RWPE1 (cell line): ENCODE results near the gene GAS7.

Experiments
- CTCF ChIA-PET: fragments of 350-600 bp; sonication (Branson Sonifier 250); formaldehyde crosslinking; extraction: SDS; loops from one replicate; lab custom pipeline; 2021; lab: Yijun Ruan, JAX
- POLR2A ChIA-PET: fragments of 400-600 bp; formaldehyde crosslinking; extraction: SDS; loops from one replicate; lab custom pipeline; 2020; ENCODE audit warnings: antibody characterized with exemption; ENCODE audit not compliant: low non-redundant PET; lab: Yijun Ruan, JAX
- DNase-seq: peaks from one replicate; pipeline ENCODE4 v3.0.0; 2012; ENCODE audit warnings: low spot score
- H3K27ac ChIP-seq: fragments of 450-650 bp; 2 replicates; pipeline ENCODE4 v1.5.1; 2017
- TF ChIP-seq, protein P1 (sequence below): fragments of 450-650 bp; conservative IDR thresholded peaks from 2 replicates; pipeline ENCODE4 v1.5.1; 2017; ENCODE audit warnings: low read depth, mild to moderate bottlenecking

Gene GAS7

DNA sequence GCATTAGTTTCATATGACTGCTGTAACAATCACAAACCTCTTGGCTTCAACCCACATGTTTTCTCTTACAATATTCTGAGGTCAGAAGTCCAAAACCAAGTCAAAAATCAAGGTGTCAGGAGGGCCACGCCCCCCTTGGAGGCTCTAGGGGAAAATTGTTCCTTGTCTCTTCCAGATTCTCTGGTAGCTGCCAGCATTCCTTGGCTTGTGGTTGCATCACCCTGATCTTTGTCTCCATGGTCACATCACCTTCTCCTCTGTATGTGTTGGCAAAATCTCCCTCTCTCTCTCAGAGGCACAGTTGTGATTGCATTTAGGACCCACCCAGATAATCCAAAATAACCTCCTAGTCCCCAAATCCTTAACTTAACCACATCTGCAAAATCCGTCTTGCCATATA is 105.8 kb downstream of the GAS7 start:
- TF ChIP-seq, protein P1, sequence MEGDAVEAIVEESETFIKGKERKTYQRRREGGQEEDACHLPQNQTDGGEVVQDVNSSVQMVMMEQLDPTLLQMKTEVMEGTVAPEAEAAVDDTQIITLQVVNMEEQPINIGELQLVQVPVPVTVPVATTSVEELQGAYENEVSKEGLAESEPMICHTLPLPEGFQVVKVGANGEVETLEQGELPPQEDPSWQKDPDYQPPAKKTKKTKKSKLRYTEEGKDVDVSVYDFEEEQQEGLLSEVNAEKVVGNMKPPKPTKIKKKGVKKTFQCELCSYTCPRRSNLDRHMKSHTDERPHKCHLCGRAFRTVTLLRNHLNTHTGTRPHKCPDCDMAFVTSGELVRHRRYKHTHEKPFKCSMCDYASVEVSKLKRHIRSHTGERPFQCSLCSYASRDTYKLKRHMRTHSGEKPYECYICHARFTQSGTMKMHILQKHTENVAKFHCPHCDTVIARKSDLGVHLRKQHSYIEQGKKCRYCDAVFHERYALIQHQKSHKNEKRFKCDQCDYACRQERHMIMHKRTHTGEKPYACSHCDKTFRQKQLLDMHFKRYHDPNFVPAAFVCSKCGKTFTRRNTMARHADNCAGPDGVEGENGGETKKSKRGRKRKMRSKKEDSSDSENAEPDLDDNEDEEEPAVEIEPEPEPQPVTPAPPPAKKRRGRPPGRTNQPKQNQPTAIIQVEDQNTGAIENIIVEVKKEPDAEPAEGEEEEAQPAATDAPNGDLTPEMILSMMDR = no peak
- no peak overlapping the region for H3K27ac ChIP-seq
- CTCF ChIA-PET = no interaction called here
- POLR2A ChIA-PET = no interaction called here
- DNase-seq = no peak

DNA sequence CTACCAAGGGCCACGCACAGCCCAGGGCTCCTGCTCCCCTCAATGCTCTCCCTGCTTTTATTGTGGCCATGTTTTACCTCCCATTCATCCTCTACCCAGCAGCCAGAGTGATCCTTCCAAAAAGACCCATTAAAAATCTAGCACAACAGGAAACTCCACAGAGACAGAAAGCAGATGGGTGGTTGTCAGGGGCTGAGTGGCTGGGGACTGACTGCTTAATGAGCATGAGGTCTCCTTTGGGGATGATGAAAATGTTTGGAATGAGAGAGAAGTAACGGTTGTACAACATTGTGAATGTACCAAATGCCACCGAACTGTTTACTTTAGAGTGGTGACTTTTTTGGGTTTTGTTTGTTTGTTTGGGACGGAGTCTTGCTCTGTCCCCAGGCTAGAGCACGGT is 107.4 kb downstream of the GAS7 start:
- TF ChIP-seq, protein P1 = no peak
- DNase-seq = no peak
- peak overlapping the region; percentile 57 for H3K27ac ChIP-seq
- CTCF ChIA-PET = no interaction called here
- POLR2A ChIA-PET = no interaction called here

DNA sequence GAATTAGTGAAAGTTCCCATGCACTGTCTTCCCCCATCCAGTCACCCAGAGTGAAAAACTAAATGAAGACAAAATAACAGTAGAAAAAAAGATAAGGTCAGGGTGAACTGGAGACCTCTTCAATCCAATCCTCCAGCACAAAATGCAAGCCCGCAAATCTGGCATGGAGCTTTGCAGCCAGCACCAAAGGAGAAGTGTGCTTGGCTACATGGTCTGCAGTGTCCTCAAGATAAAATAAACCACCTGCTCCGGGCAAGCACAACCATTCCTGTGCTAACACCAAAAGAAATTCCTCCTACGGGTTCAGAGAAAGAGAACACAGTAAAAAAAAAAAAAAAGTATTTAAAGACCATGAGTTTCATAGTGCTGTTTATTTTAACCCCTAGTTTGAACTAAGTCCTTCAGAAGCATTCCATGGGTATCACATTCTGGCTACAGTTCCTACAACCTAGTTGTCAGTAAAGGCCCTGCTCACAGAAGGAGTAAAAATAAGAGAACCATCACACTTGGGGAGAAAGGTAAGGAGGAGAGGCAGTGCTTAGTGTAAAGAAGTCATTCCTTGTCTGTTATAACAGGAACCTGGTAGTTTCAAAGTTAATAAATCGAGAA is 109.1 kb downstream of the GAS7 start:
- ChIA-PET POLR2A (no interaction called here), CTCF (no interaction called here)
- TF ChIP-seq, protein P1 = no peak
- DNase-seq = no peak
- no peak overlapping the region for H3K27ac ChIP-seq

DNA sequence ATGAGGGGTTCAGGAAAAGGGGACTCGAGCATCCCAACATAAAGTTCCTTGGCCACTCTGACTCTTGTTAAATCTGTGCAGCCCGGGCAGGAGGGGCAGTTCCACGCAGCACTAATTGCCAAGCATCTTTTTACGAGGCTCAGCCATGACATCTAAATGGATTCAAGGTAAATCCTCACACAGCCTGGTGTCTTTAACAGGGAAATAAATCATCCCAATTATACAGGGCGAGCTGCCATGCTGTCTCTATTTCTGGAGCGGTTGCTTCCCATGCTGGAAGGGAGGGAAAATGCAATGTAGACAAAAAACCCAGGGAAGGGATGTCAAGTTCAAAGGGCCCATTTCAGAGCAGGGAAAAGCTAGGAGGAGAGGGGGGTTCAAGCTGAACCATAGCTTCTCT is 110.0 kb downstream of the GAS7 start:
- CTCF ChIA-PET = no interaction called here
- POLR2A ChIA-PET = no interaction called here
- DNase-seq = no peak
- no peak overlapping the region for H3K27ac ChIP-seq
- TF ChIP-seq, protein P1 = no peak

DNA sequence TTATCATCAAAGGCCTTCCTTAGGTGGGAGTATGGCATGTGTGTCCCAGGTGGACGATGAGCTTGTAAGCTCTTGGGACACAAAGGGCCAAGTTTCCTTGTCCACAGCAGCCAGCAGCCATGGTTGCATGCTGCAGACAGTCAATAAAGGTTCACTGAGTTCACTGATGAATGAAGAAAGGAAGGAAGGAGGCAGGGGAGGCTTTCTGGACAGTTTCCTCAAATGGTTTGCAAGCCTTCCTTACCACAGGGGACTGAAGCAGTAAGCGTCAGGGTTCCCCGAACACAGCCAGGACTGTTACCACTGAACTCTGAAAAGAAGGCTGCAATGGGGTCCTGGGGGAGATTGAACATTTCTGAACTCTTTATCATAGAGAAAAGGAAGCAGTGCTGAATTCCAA is 111.1 kb downstream of the GAS7 start:
- DNase-seq = no peak

DNA sequence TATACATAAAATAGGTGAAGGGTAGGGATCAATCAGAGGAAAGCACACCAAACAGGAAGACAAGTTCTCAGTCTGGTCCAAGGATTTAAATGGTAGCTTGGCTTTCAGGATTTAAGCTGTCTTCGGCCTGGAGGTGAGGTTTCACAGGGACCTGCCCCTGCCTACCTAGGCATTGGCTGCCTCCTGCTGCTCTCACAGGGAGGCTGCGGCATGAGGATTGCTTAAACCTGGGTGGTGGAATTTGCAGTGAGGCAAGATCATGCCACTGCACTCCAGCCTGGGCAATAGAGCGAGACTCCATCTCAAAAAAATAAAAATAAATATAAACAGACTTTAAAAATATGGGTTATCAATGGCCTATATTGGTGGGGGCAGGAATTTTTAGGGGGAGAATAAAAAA is 114.5 kb downstream of the GAS7 start:
- no peak for DNase-seq
- ChIA-PET CTCF (interaction anchor here (0.6 kb wide), 1 partner anchor 1694 kb away, joined by 3 read pairs; no protein-coding TSS in a partner anchor), POLR2A (no interaction called here)
- TF ChIP-seq, protein P1 = no peak
- H3K27ac ChIP-seq = no peak overlapping the region

More for the DNA sequence above, 111.1 kb downstream of the GAS7 start:
- POLR2A ChIA-PET = no interaction called here
- CTCF ChIA-PET = no interaction called here
- TF ChIP-seq, protein P1 = no peak
- H3K27ac ChIP-seq = no peak overlapping the region

DNA sequence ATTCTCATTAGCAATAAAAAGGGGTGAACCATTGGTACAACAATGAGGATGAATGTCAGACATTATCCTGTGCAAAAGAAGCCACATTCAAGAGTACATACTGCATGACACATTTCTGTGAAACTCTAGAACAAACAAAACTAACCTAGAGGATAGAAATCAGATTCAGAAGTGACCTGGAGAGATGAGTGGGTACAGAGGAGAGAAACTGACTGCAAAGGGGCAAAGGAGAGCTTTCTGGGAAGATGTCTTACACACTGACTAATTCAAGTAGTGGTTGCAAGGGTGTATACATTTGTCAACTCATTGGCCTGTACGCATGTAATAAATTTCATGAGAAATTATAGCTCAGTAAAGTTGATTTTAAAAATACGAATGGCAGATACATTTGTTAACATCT is 115.6 kb downstream of the GAS7 start:
- POLR2A ChIA-PET = no interaction called here
- CTCF ChIA-PET = no interaction called here

More for the DNA sequence above, 115.6 kb downstream of the GAS7 start:
- TF ChIP-seq, protein P1 = no peak
- H3K27ac ChIP-seq = no peak overlapping the region
- DNase-seq = no peak
